H9 (cell line): ENCODE data around the gene THOP1. TPM values are rescaled to one million over a fixed set of nuclear protein-coding genes. Genes with fewer than 3 reads are reported as not detected.
A peak's percentile ranks its signal among the peaks of the same experiment; 100 is the strongest.

Experiments used
- DNase-seq: peaks from one replicate; pipeline ENCODE4 v3.0.0-alpha.2; 2017
- H2AFZ ChIP-seq: one replicate; pipeline ENCODE4 v1.6.1; 2013; ENCODE audit warnings: mild to moderate bottlenecking, low read length, control low read depth, moderate library complexity
- H2AK5ac ChIP-seq: 2 replicates; pipeline ENCODE4 v1.6.1; 2013; ENCODE audit warnings: low read length, control low read depth, mixed read lengths; ENCODE audit not compliant: insufficient read length
- H2BK120ac ChIP-seq: one replicate; pipeline ENCODE4 v1.6.1; 2013; ENCODE audit warnings: low read depth, mild to moderate bottlenecking, low read length, control low read depth, inconsistent platforms; ENCODE audit not compliant: poor library complexity, severe bottlenecking
- H2BK12ac ChIP-seq: 2 replicates; pipeline ENCODE4 v1.6.1; 2013; ENCODE audit warnings: low read length, control low read depth, mixed read lengths, low read depth; ENCODE audit not compliant: insufficient read length
- H2BK15ac ChIP-seq: 2 replicates; pipeline ENCODE4 v1.6.1; 2013; ENCODE audit warnings: low read depth, low read length, control low read depth
- H2BK20ac ChIP-seq: one replicate; pipeline ENCODE4 v1.6.1; 2013; ENCODE audit warnings: low read depth, mild to moderate bottlenecking, low read length, control low read depth, inconsistent platforms; ENCODE audit not compliant: poor library complexity, severe bottlenecking
- H2BK5ac ChIP-seq: 2 replicates; pipeline ENCODE4 v1.6.1; 2013; ENCODE audit warnings: low read length, control low read depth, mixed read lengths; ENCODE audit not compliant: insufficient read length
- H3K14ac ChIP-seq: 2 replicates; pipeline ENCODE4 v1.6.1; 2013; ENCODE audit warnings: low read length, control low read depth; ENCODE audit not compliant: insufficient read depth
- H3K18ac ChIP-seq: 2 replicates; pipeline ENCODE4 v1.6.1; 2013; ENCODE audit warnings: low read depth, mild to moderate bottlenecking, mixed read lengths, low read length, control low read depth; ENCODE audit not compliant: insufficient read length
- H3K23ac ChIP-seq: 2 replicates; pipeline ENCODE4 v1.6.1; 2013; ENCODE audit warnings: low read length, control low read depth, mixed read lengths, low read depth; ENCODE audit not compliant: insufficient read length
- H3K23me2 ChIP-seq: 2 replicates; pipeline ENCODE4 v1.6.1; 2013; ENCODE audit warnings: low read depth, mild to moderate bottlenecking, mixed read lengths, low read length, control low read depth; ENCODE audit not compliant: insufficient read length, poor library complexity, severe bottlenecking
- H3K27ac ChIP-seq: 2 replicates; pipeline ENCODE4 v1.5.1; 2013; ENCODE audit warnings: low read length, control low read depth, mixed read lengths, low read depth; ENCODE audit not compliant: insufficient read length
- H3K27me3 ChIP-seq: 2 replicates; pipeline ENCODE4 v1.6.1; 2013; ENCODE audit warnings: low read length, control low read depth, inconsistent platforms; ENCODE audit not compliant: insufficient read depth
- H3K4ac ChIP-seq: 2 replicates; pipeline ENCODE4 v1.6.1; 2013; ENCODE audit warnings: low read depth, mild to moderate bottlenecking, control low read depth, inconsistent platforms, low read length, moderate library complexity
- H3K4me1 ChIP-seq: 2 replicates; pipeline ENCODE4 v1.6.1; 2013; ENCODE audit warnings: low read length, control low read depth, inconsistent platforms; ENCODE audit not compliant: insufficient read depth
- H3K4me2 ChIP-seq: 2 replicates; pipeline ENCODE4 v1.6.1; 2013; ENCODE audit warnings: low read length, control low read depth, mixed read lengths; ENCODE audit not compliant: insufficient read length, insufficient read depth
- H3K56ac ChIP-seq: 2 replicates; pipeline ENCODE4 v1.6.1; 2013; ENCODE audit warnings: low read depth, mild to moderate bottlenecking, mixed read lengths, low read length, control low read depth; ENCODE audit not compliant: insufficient read length
- H3K79me1 ChIP-seq: 2 replicates; pipeline ENCODE4 v1.6.1; 2013; ENCODE audit warnings: low read depth, mild to moderate bottlenecking, moderate library complexity, low read length, control low read depth, inconsistent platforms; ENCODE audit not compliant: insufficient read depth, poor library complexity, severe bottlenecking
- H3K79me2 ChIP-seq: 2 replicates; pipeline ENCODE4 v1.6.1; 2013; ENCODE audit warnings: low read length, control low read depth, inconsistent platforms; ENCODE audit not compliant: insufficient read depth
- H3K9ac ChIP-seq: 2 replicates; pipeline ENCODE4 v1.6.1; 2013; ENCODE audit warnings: low read length, control low read depth, mixed read lengths; ENCODE audit not compliant: insufficient read length; ENCODE audit errors: extremely low read depth
- H3K9me3 ChIP-seq: one replicate; pipeline ENCODE4 v1.6.1; 2013; ENCODE audit warnings: low read depth, low read length, inconsistent platforms; ENCODE audit not compliant: control insufficient read depth
- H3T11ph ChIP-seq: one replicate; pipeline ENCODE4 v1.6.1; 2013; ENCODE audit warnings: mild to moderate bottlenecking, low read length, control low read depth, inconsistent platforms
- H4K20me1 ChIP-seq: one replicate; pipeline ENCODE4 v1.6.1; 2013; ENCODE audit not compliant: control insufficient read depth, insufficient read length, insufficient read depth
- H4K5ac ChIP-seq: 2 replicates; pipeline ENCODE4 v1.6.1; 2013; ENCODE audit warnings: low read depth, mild to moderate bottlenecking, mixed read lengths, low read length, control low read depth; ENCODE audit not compliant: insufficient read length
- H4K8ac ChIP-seq: replicated peaks from 2 replicates; pipeline ENCODE4 v1.6.1; 2013; ENCODE audit warnings: low read length, control low read depth, mixed read lengths, low read depth; ENCODE audit not compliant: insufficient read length
- H4K91ac ChIP-seq: 2 replicates; pipeline ENCODE4 v1.6.1; 2013; ENCODE audit warnings: low read depth, mild to moderate bottlenecking, moderate library complexity, mixed read lengths, low read length, control low read depth; ENCODE audit not compliant: insufficient read length
- H3K27ac Mint-ChIP-seq, 3 experiments: 2 replicates in 2 of 3; 3 replicates in 1 of 3; pipeline ENCODE4 v1.8.0; 2020 to 2021; ENCODE audit warnings: mixed read lengths in 3 of 3, mild to moderate bottlenecking in 1 of 3, moderate library complexity in 1 of 3
- H3K27me3 Mint-ChIP-seq: 2 replicates; pipeline ENCODE4 v1.8.0; 2021; ENCODE audit warnings: low read depth, mild to moderate bottlenecking, moderate library complexity, mixed read lengths
- H3K36me3 Mint-ChIP-seq, 3 experiments: 2 replicates in 2 of 3; 3 replicates in 1 of 3; pipeline ENCODE4 v1.8.0; 2020 to 2021; ENCODE audit warnings: low read depth in 3 of 3, mixed read lengths in 3 of 3; ENCODE audit not compliant: insufficient read depth in 1 of 3
- H3K4me1 Mint-ChIP-seq, 2 experiments: 2 replicates each; pipeline ENCODE4 v1.8.0; 2020; ENCODE audit warnings: mixed read lengths in 2 of 2
- H3K4me3 Mint-ChIP-seq, 2 experiments: 2 replicates in 1 of 2; 3 replicates in 1 of 2; pipeline ENCODE4 v1.8.0; 2020 to 2021; ENCODE audit warnings: mild to moderate bottlenecking in 2 of 2, mixed read lengths in 2 of 2, moderate library complexity in 1 of 2
- H3K9me3 Mint-ChIP-seq, 2 experiments: 2 replicates in 1 of 2; 3 replicates in 1 of 2; pipeline ENCODE4 v1.8.0; 2020; ENCODE audit warnings: mild to moderate bottlenecking in 2 of 2, mixed read lengths in 2 of 2, moderate library complexity in 1 of 2
- WGBS: extraction: QIAGEN DNeasy Blood & Tissue Kit; methylation state at CpG from one replicate; pipeline ENCODE4 v1.1.7; 2013; ENCODE audit warnings: missing lambda C conversion rate, low lambda C conversion rate, mixed read lengths; ENCODE audit not compliant: insufficient read length; ENCODE audit errors: extremely low coverage; 5-methylcytosine and 5-hydroxymethylcytosine counted together
- total RNA-seq: library from RNA; stranded (reverse); gene quantifications from 2 replicates; pipeline ENCODE4 v1.2.1, GENCODE V29; 2021
- TF ChIP-seq, protein P1 (sequence below): fragments of 200-600 bp; sonication (generic); conservative IDR thresholded peaks from 3 replicates; pipeline ENCODE4 v1.8.0; 2021; ENCODE audit warnings: antibody characterized with exemption, mild to moderate bottlenecking

Gene THOP1
- total RNA-seq, 1 experiment from 2014 or later = 150 TPM

DNA sequence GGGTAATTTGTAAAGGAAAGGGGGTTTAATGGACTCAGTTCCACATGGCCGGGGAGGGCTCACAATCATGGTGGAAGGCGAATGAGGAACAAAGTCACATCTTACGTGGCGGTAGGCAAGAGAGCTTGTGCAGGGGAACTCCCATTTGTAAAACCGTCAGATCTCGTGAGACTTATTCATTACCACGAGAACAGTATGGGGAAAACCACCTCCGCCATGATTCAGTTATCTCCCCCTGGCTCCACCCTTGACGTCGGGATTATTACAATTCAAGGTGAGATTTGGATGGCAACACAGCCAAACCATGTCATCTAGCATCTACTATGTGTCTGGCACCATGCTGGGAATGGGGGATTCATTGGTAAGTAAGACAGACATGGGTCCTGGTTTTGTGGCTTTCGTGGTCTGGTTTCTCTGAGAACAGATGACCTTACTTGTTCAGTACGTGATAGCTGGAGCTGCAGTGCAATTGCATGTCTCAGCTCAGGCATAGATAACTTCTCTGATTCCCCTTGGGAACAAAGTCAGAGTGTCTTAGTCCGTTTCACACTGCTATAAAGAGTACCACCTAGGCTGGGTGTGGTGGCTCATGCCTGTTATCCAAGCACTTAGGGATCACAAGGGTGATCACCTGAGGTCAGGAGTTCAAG lies 42.7 kb downstream of the THOP1 start:
- no peaks in the 10 kb centered on the region for H4K20me1 ChIP-seq
- H2BK15ac ChIP-seq = no peak overlapping the region
- H3K9me3 ChIP-seq = peaks cover 23% of the 10 kb centered on the region
- H3K9me3 Mint-ChIP-seq = peaks cover 53 to 66% of the 10 kb centered on the region in 2 experiments
- H2AFZ ChIP-seq = no peak overlapping the region
- no peak overlapping the region for H4K8ac ChIP-seq
- H3K14ac ChIP-seq = no peak overlapping the region
- peaks cover 64 to 76% (median 66%) of the 10 kb centered on the region in 3 experiments for H3K36me3 Mint-ChIP-seq
- no peak overlapping the region for H2BK20ac ChIP-seq
- H3K56ac ChIP-seq = no peak overlapping the region
- no peak overlapping the region for H3T11ph ChIP-seq
- no peaks in the 10 kb centered on the region for H3K23me2 ChIP-seq
- no peaks in the 10 kb centered on the region; the same call in 1 of the 2 replicates for H3K27me3 Mint-ChIP-seq
- no peaks in the 10 kb centered on the region for H3K4me1 Mint-ChIP-seq
- no peak overlapping the region for H3K27ac ChIP-seq
- no CpG with 5 or more reads among the region's 13 CpGs for WGBS
- no peak overlapping the region for H2BK120ac ChIP-seq
- no peak overlapping the region for H3K4ac ChIP-seq
- no peak overlapping the region for H3K4me2 ChIP-seq
- no peak for DNase-seq
- H2BK5ac ChIP-seq = no peak overlapping the region
- no peak overlapping the region for H4K5ac ChIP-seq
- H3K79me1 ChIP-seq = no peaks in the 10 kb centered on the region
- no peak overlapping the region for H2AK5ac ChIP-seq
- peak overlapping the region in 1 of 3 experiments; percentile 37; a peak in 1 of 7 replicates for H3K27ac Mint-ChIP-seq
- H3K4me3 Mint-ChIP-seq = no peak overlapping the region
- no peaks in the 10 kb centered on the region for H3K4me1 ChIP-seq
- H3K18ac ChIP-seq = no peak overlapping the region
- H3K27me3 ChIP-seq = no peaks in the 10 kb centered on the region
- H3K23ac ChIP-seq = no peak overlapping the region
- H3K9ac ChIP-seq = no peak overlapping the region
- H2BK12ac ChIP-seq = no peak overlapping the region
- no peak overlapping the region for H4K91ac ChIP-seq
- TF ChIP-seq, protein P1, sequence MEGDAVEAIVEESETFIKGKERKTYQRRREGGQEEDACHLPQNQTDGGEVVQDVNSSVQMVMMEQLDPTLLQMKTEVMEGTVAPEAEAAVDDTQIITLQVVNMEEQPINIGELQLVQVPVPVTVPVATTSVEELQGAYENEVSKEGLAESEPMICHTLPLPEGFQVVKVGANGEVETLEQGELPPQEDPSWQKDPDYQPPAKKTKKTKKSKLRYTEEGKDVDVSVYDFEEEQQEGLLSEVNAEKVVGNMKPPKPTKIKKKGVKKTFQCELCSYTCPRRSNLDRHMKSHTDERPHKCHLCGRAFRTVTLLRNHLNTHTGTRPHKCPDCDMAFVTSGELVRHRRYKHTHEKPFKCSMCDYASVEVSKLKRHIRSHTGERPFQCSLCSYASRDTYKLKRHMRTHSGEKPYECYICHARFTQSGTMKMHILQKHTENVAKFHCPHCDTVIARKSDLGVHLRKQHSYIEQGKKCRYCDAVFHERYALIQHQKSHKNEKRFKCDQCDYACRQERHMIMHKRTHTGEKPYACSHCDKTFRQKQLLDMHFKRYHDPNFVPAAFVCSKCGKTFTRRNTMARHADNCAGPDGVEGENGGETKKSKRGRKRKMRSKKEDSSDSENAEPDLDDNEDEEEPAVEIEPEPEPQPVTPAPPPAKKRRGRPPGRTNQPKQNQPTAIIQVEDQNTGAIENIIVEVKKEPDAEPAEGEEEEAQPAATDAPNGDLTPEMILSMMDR = no peak
- H3K79me2 ChIP-seq = no peaks in the 10 kb centered on the region
